ENCODE data around the gene SP3.

DNA sequence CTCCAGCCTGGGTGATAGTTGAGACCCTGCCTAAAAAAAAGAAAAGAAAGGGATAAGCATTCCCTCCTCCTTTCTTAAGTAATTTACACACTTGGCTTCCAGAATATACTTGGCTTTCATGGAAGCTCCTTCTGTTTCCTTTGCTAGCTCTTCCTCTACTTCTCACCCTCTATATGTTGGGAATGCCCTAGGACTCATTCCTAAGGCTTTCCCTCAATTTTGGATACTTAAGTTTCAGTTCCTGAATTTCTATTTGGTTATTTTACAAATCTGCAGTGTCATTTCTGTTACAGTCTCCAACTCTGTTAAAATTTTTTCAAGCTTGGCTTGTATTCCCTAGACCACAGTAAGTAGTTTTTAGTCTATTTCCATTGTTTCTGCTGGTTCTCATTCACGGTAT lies 23.6 kb downstream of the SP3 start:
- TF ChIP-seq POLR2A (IDR thresholded peaks at IDR 0.05) (no peak), CTCF (IDR thresholded peaks at IDR 0.05 in 8 of 11, conservative IDR thresholded peaks at IDR 0.05 in 3 of 11) (no peak)
